HCT116 (cell line): ENCODE results near the gene PRKAG3.

ENCODE experiments used
- CEBPB ChIP-seq: IDR thresholded peaks from 2 replicates; pipeline ENCODE4 v1.6.1; 2012; ENCODE audit warnings: low read depth
- CTCF ChIP-seq, 3 experiments: fragments of 200-600 bp in 1 of 3; sonication (generic) in 1 of 3; IDR thresholded peaks in 2 of 3; conservative IDR thresholded peaks in 1 of 3; 2 replicates each; pipeline ENCODE4 v1.5.1; 2012 to 2017; ENCODE audit warnings: low read depth in 2 of 3, low read length in 2 of 3, antibody characterized with exemption in 1 of 3, borderline replicate concordance in 1 of 3, control low read depth in 1 of 3, mild to moderate bottlenecking in 1 of 3, mixed read lengths in 1 of 3, mixed run types in 1 of 3, moderate library complexity in 1 of 3; ENCODE audit not compliant: insufficient read depth in 1 of 3
- FOSL1 ChIP-seq: IDR thresholded peaks from 2 replicates; pipeline ENCODE4 v1.6.1; 2012; ENCODE audit warnings: low read depth
- POLR2A ChIP-seq: IDR thresholded peaks from 2 replicates; pipeline ENCODE4 v1.7.0; 2011; ENCODE audit warnings: borderline replicate concordance; ENCODE audit not compliant: insufficient read depth, insufficient read length; ENCODE audit errors: extremely low read depth
- POLR2AphosphoS5 ChIP-seq: IDR thresholded peaks from 2 replicates; pipeline ENCODE4 v1.6.1; 2011; ENCODE audit warnings: mild to moderate bottlenecking, low read depth, low read length, moderate library complexity
- RAD21 ChIP-seq: IDR thresholded peaks from 2 replicates; pipeline ENCODE4 v1.6.1; 2012; ENCODE audit warnings: low read depth, mild to moderate bottlenecking
- REST ChIP-seq: IDR thresholded peaks from 2 replicates; pipeline ENCODE4 v1.6.1; 2012; ENCODE audit warnings: low read depth
- ZBTB33 ChIP-seq: IDR thresholded peaks from 2 replicates; pipeline ENCODE4 v1.6.1; 2011; ENCODE audit warnings: mild to moderate bottlenecking, low read length, moderate library complexity; ENCODE audit not compliant: insufficient replicate concordance; ENCODE audit errors: extremely low read depth
- ZFX ChIP-seq: fragments of 450-650 bp; IDR thresholded peaks from 2 replicates; pipeline ENCODE4 v1.6.1; 2017
- ZNF274 ChIP-seq: fragments of 200-500 bp; sonication (Bioruptor generic); IDR thresholded peaks from 2 replicates; pipeline ENCODE4 v1.6.1; 2014; ENCODE audit warnings: mild to moderate bottlenecking, low read depth, low read length, inconsistent platforms

- TF ChIP-seq CTCF (IDR thresholded peaks at IDR 0.05 in 2 of 3, conservative IDR thresholded peaks at IDR 0.05 in 1 of 3; ENCODE audit: borderline replicate concordance in 1 of 3, insufficient read depth in 1 of 3, low read depth in 2 of 3, low read length in 2 of 3) (no peak), FOSL1 (no peak), REST (no peak), CEBPB (no peak), POLR2AphosphoS5 (no peak), RAD21 (no peak), ZBTB33 (no peak), ZNF274 (no peak), POLR2A (no peak), ZFX (no peak)
Measured at GRCh38 chr2:218796691-218797090, 34.9 kb downstream of the PRKAG3 start.
